ENCODE measurements around the gene NFX1.

DNA sequence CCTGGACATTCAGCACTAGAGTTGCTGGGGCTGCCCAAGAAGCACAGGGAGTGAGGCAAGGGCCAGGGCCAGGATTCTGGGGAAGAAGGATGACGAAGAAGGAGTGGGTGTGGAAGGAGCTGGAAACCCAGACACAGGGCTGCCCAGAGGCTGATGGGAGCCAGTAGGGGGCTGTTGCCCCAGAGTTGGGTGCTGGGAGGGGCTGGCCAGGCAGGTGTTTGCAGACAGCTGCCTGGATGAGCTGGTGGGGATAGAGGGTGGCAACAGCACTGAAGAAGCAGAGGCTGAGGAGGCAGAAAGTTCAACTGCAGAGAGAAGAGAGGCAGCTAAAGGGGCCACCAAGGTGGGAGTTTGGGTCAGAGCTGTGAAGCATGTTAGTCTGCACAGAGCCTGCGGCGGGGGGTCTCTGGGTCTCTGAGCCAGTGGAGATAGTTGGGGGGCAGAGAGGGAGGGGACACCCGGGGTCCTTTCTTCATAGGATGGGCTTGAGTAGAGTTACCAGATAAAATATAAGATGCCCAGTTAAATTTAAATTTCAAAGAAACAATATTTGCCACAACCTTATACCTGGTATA is 114.6 kb downstream of the NFX1 start:
- TF ChIP-seq, protein P1, sequence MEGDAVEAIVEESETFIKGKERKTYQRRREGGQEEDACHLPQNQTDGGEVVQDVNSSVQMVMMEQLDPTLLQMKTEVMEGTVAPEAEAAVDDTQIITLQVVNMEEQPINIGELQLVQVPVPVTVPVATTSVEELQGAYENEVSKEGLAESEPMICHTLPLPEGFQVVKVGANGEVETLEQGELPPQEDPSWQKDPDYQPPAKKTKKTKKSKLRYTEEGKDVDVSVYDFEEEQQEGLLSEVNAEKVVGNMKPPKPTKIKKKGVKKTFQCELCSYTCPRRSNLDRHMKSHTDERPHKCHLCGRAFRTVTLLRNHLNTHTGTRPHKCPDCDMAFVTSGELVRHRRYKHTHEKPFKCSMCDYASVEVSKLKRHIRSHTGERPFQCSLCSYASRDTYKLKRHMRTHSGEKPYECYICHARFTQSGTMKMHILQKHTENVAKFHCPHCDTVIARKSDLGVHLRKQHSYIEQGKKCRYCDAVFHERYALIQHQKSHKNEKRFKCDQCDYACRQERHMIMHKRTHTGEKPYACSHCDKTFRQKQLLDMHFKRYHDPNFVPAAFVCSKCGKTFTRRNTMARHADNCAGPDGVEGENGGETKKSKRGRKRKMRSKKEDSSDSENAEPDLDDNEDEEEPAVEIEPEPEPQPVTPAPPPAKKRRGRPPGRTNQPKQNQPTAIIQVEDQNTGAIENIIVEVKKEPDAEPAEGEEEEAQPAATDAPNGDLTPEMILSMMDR (conservative IDR thresholded peaks at IDR 0.05; ENCODE audit: low read depth, low read length): no peak
- TF ChIP-seq EZH2 (IDR thresholded peaks at IDR 0.05; ENCODE audit: borderline replicate concordance, low read depth, low read length, poor library complexity, severe bottlenecking): no peak
